Smooth muscle cell (in vitro differentiated cells): ENCODE data around the gene FXYD3. TPM values are rescaled to one million over a fixed set of nuclear protein-coding genes. Genes with fewer than 3 reads are reported as not detected.
"Not testable (repeated sequence)": the region's sequence is repeated elsewhere in the genome, so short reads cannot be mapped to it uniquely, and the experiment has no call there.

Source experiments
- DNase-seq: peaks from one replicate; lab custom pipeline; 2025; ENCODE audit not compliant: unreplicated experiment; lab: John Stamatoyannopoulos, UW
- H2AFZ ChIP-seq: fragments of 200-600 bp; sonication (generic); 2 replicates; pipeline ENCODE4 v1.6.0; 2016; ENCODE audit warnings: antibody characterized with exemption, low read depth, mild to moderate bottlenecking
- H3F3A ChIP-seq: fragments of 200-600 bp; sonication (generic); 2 replicates; pipeline ENCODE4 v1.6.0; 2017; ENCODE audit warnings: antibody characterized with exemption, low read depth
- H3K27ac ChIP-seq: fragments of 200-600 bp; sonication (generic); 2 replicates; pipeline ENCODE4 v1.5.1; 2016; ENCODE audit warnings: low read depth, mild to moderate bottlenecking
- H3K27me3 ChIP-seq: fragments of 200-600 bp; sonication (generic); 2 replicates; pipeline ENCODE4 v1.6.1; 2016; ENCODE audit warnings: low read depth, mild to moderate bottlenecking
- H3K36me3 ChIP-seq: fragments of 200-600 bp; sonication (generic); 2 replicates; pipeline ENCODE4 v1.5.1; 2016; ENCODE audit warnings: low read depth
- H3K4me1 ChIP-seq: fragments of 200-600 bp; sonication (generic); 2 replicates; pipeline ENCODE4 v1.5.1; 2016; ENCODE audit warnings: low read depth
- H3K4me2 ChIP-seq: fragments of 200-600 bp; sonication (generic); 2 replicates; pipeline ENCODE4 v1.6.0; 2016; ENCODE audit warnings: mild to moderate bottlenecking
- H3K4me3 ChIP-seq: fragments of 200-600 bp; sonication (generic); 2 replicates; pipeline ENCODE4 v1.5.1; 2016; ENCODE audit warnings: mild to moderate bottlenecking
- H3K79me2 ChIP-seq: fragments of 200-600 bp; sonication (generic); 2 replicates; pipeline ENCODE4 v1.6.0; 2016; ENCODE audit warnings: low read depth, mild to moderate bottlenecking
- H3K9ac ChIP-seq: fragments of 200-600 bp; sonication (generic); 2 replicates; pipeline ENCODE4 v1.6.0; 2016; ENCODE audit warnings: low read depth
- H3K9me3 ChIP-seq: fragments of 200-600 bp; sonication (generic); replicated peaks from 2 replicates; pipeline ENCODE4 v1.5.1; 2016; ENCODE audit warnings: low read depth
- H4K20me1 ChIP-seq: fragments of 200-600 bp; sonication (generic); 2 replicates; pipeline ENCODE4 v1.6.0; 2016; ENCODE audit warnings: low read depth
- WGBS: methylation state at CpG from one replicate; pipeline ENCODE4 v1.1.7; 2016; ENCODE audit warnings: low lambda C conversion rate; 5-methylcytosine and 5-hydroxymethylcytosine counted together
- polyA plus RNA-seq: library from polyadenylated mRNA; unstranded; fragments of >200 nt; fragmentation: Nextera tagmentation; extraction: Ambion mirVana; gene quantifications from 2 replicates; pipeline ENCODE4 v1.2.1, GENCODE V29; 2016
- total RNA-seq: library from RNA; depleted of rRNA; stranded (reverse); fragments of >200 nt; gene quantifications from 2 replicates; pipeline ENCODE4 v1.2.3, GENCODE V29; 2014
- TF ChIP-seq, protein P1 (sequence below): fragments of 200-600 bp; sonication (generic); IDR thresholded peaks from 2 replicates; pipeline ENCODE4 v1.5.1; 2017; ENCODE audit warnings: borderline replicate concordance, mild to moderate bottlenecking, antibody characterized with exemption; ENCODE audit not compliant: insufficient read depth, poor library complexity, severe bottlenecking

The FXYD3 gene
- total and polyA plus RNA-seq, 2 experiments from 2014 or later = 23.0 to 37.0 TPM

- H2AFZ ChIP-seq = no peak overlapping the region
- no peaks in the 10 kb centered on the region for H4K20me1 ChIP-seq
- no peak overlapping the region for H3K4me2 ChIP-seq
- H3K27me3 ChIP-seq = no peaks in the 10 kb centered on the region
- H3K9me3 ChIP-seq = no peaks in the 10 kb centered on the region
- no peaks in the 10 kb centered on the region for H3K79me2 ChIP-seq
- no peak overlapping the region for H3K4me3 ChIP-seq
- peaks cover under 1% of the 10 kb centered on the region for H3K4me1 ChIP-seq
- TF ChIP-seq, protein P1, sequence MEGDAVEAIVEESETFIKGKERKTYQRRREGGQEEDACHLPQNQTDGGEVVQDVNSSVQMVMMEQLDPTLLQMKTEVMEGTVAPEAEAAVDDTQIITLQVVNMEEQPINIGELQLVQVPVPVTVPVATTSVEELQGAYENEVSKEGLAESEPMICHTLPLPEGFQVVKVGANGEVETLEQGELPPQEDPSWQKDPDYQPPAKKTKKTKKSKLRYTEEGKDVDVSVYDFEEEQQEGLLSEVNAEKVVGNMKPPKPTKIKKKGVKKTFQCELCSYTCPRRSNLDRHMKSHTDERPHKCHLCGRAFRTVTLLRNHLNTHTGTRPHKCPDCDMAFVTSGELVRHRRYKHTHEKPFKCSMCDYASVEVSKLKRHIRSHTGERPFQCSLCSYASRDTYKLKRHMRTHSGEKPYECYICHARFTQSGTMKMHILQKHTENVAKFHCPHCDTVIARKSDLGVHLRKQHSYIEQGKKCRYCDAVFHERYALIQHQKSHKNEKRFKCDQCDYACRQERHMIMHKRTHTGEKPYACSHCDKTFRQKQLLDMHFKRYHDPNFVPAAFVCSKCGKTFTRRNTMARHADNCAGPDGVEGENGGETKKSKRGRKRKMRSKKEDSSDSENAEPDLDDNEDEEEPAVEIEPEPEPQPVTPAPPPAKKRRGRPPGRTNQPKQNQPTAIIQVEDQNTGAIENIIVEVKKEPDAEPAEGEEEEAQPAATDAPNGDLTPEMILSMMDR = no peak
- no peak overlapping the region for H3K27ac ChIP-seq
- 88% methylated on average over 9 of the region's 9 CpGs for WGBS
- DNase-seq = no peak
- no peak overlapping the region for H3K9ac ChIP-seq
- no peaks in the 10 kb centered on the region for H3F3A ChIP-seq
- no peaks in the 10 kb centered on the region for H3K36me3 ChIP-seq
These were observed 12.9 kb downstream of the FXYD3 start for GRCh38 chr19:35128398-35129057.

GRCh38 chr19:35129724-35130274 is 14.2 kb downstream of the FXYD3 start:
- H3K4me1 ChIP-seq, H3F3A ChIP-seq, H3K4me2 ChIP-seq, H3K27ac ChIP-seq, H3K27me3 ChIP-seq, DNase-seq, H3K9me3 ChIP-seq, H3K4me3 ChIP-seq, H2AFZ ChIP-seq, H3K9ac ChIP-seq, H3K79me2 ChIP-seq, H4K20me1 ChIP-seq, H3K36me3 ChIP-seq: not testable (repeated sequence)
- WGBS = 84% methylated on average over 14 of the region's 14 CpGs

DNA sequence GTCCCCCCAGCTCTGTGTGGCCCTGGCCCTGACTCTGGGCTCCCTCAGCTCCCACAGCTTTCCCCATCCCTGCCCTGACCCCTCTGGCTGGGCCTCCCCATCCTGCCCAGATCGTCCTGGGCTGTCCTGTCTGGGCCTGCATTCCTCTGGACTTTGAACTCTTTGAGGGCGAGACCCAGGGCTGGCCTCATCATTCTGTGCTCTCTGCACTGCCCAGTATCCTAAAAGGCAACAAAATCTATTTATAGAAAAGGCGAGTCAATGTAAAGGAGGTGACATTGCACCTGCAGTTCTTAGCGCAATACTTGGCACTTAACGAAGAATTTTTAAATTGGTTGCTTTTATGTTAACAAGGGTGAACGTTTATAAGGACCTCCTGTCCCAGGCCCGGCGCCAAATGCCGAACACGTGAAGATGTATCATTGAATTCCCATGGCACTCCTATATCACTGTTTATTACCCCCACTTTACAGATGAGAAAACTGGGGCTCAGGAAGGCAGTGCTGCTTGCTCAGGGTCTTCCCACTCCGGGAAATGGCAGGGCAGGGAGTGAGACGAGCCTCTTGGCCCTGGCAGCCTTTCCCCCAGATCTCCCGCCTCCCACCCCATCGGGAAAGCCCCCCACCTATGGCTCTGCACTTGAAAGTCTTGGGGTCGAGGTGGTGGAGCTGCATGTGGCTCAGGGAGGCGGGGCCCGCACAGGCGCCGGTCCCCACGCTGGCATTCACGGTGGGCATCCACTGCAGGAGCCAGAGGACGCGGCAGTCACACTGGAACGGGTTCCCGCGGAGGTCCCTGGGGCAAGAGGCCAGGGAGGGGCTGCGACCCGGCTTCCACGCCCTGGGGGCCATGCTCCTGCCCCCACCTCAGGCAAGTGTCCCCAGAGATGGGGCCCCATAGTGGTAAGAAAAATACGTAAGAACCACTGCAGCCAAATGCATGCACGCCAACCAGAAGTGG is 15.4 kb downstream of the FXYD3 start:
- Histone ChIP-seq H3K4me3 (no peak overlapping the region), H2AFZ (no peak overlapping the region), H3K27ac (no peak overlapping the region), H3K9ac (no peak overlapping the region), H4K20me1 (no peaks in the 10 kb centered on the region), H3K36me3 (no peaks in the 10 kb centered on the region), H3K79me2 (no peaks in the 10 kb centered on the region), H3K4me2 (no peak overlapping the region), H3K4me1 (peaks cover 8% of the 10 kb centered on the region), H3K9me3 (no peaks in the 10 kb centered on the region), H3F3A (no peaks in the 10 kb centered on the region), H3K27me3 (no peaks in the 10 kb centered on the region)
- DNase-seq = no peak
- TF ChIP-seq, protein P1 = no peak
- WGBS = 90% methylated on average over 31 of the region's 31 CpGs

DNA sequence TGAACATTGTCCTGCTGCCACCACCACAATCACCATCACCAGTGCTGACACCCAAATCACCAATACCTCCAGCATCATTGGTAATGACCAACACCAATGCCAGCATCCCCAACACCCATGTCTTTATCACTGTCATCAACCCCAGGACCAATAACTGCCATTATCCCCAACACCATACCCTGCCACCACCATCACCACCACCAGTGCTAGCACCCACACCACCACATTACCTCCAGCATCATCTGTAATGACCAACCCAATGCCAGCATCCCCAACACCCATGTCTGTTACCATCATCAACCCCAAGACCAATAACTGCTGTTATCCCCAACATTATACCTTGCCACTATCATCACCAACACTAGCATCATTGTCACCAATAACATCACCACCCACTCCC is 16.6 kb downstream of the FXYD3 start:
- DNase-seq = no peak
- H3K9ac ChIP-seq = no peak overlapping the region

More for the DNA sequence above, 16.6 kb downstream of the FXYD3 start:
- H3K4me1 ChIP-seq = peaks cover 8% of the 10 kb centered on the region
- no peak overlapping the region for H3K27ac ChIP-seq
- no peaks in the 10 kb centered on the region for H3K36me3 ChIP-seq
- H3K9me3 ChIP-seq = no peaks in the 10 kb centered on the region
- no peaks in the 10 kb centered on the region for H3K27me3 ChIP-seq
- H4K20me1 ChIP-seq = no peaks in the 10 kb centered on the region
- H2AFZ ChIP-seq = no peak overlapping the region
- no peaks in the 10 kb centered on the region for H3F3A ChIP-seq
- no peak overlapping the region for H3K4me2 ChIP-seq
- TF ChIP-seq, protein P1 = no peak
- H3K79me2 ChIP-seq = no peaks in the 10 kb centered on the region
- no peak overlapping the region for H3K4me3 ChIP-seq
